Fibroblast of lung (primary cell): ENCODE results near the gene ARID1B. TPM values are rescaled to one million over a fixed set of nuclear protein-coding genes. Genes with fewer than 3 reads are reported as not detected.

Experiments
- DNase-seq, 2 donors: peaks; one replicate each; pipeline versions ENCODE4 v3.0.0 to v3.0.0-alpha.2; 2010; ENCODE audit warnings: low read depth in 2 of 2
- H2AFZ ChIP-seq: 2 replicates; pipeline ENCODE4 v1.5.1; 2012; ENCODE audit warnings: low read length, control low read depth, inconsistent platforms
- H3K27ac ChIP-seq: 2 replicates; pipeline ENCODE4 v1.5.1; 2011; ENCODE audit warnings: low read length, control low read depth; ENCODE audit not compliant: insufficient read depth
- H3K27me3 ChIP-seq: 2 replicates; pipeline ENCODE4 v1.5.1; 2011; ENCODE audit warnings: mild to moderate bottlenecking, low read length; ENCODE audit not compliant: control insufficient read depth, insufficient read depth
- H3K36me3 ChIP-seq: 2 replicates; pipeline ENCODE4 v1.5.1; 2011; ENCODE audit warnings: low read length; ENCODE audit not compliant: control insufficient read depth, insufficient read depth
- H3K4me1 ChIP-seq: 2 replicates; pipeline ENCODE4 v1.5.1; 2011; ENCODE audit warnings: low read length; ENCODE audit not compliant: control insufficient read depth, insufficient read depth; ENCODE audit errors: extremely low read depth
- H3K4me2 ChIP-seq: 2 replicates; pipeline ENCODE4 v1.5.1; 2011; ENCODE audit warnings: low read length, control low read depth; ENCODE audit not compliant: insufficient read depth; ENCODE audit errors: extremely low read depth
- H3K4me3 ChIP-seq, 4 experiments: fragments of 200-600 bp in 1 of 4; sonication (generic) in 1 of 4; replicated peaks in 1 of 4; 2 replicates each; pipeline ENCODE4 v1.5.1; 2011 to 2016; ENCODE audit warnings: low read length in 4 of 4, low read depth in 3 of 4, mild to moderate bottlenecking in 3 of 4, control low read depth in 2 of 4, inconsistent platforms in 1 of 4, mixed read lengths in 1 of 4; ENCODE audit not compliant: insufficient read depth in 1 of 4; ENCODE audit errors: control extremely low read depth in 1 of 4
- H3K79me2 ChIP-seq: 2 replicates; pipeline ENCODE4 v1.5.1; 2012; ENCODE audit warnings: mild to moderate bottlenecking, low read length, inconsistent platforms; ENCODE audit not compliant: control insufficient read depth, insufficient read depth
- H3K9ac ChIP-seq: 2 replicates; pipeline ENCODE4 v1.5.1; 2011; ENCODE audit warnings: mild to moderate bottlenecking, low read length, control low read depth; ENCODE audit not compliant: insufficient read depth
- H3K9me3 ChIP-seq: 2 replicates; pipeline ENCODE4 v1.5.1; 2012; ENCODE audit warnings: low read depth, low read length; ENCODE audit not compliant: control insufficient read depth, insufficient read depth
- H4K20me1 ChIP-seq: 2 replicates; pipeline ENCODE4 v1.5.1; 2011; ENCODE audit warnings: low read length; ENCODE audit not compliant: control insufficient read depth, insufficient read depth; ENCODE audit errors: extremely low read depth
- CTCF ChIP-seq, 2 donors: IDR thresholded peaks in 1 of 2; conservative IDR thresholded peaks in 1 of 2; 1 replicate in 1 of 2; 2 replicates in 1 of 2; pipeline ENCODE4 v1.5.1; 2011 to 2012; ENCODE audit warnings: low read length in 2 of 2, control low read depth in 1 of 2, inconsistent platforms in 1 of 2, low read depth in 1 of 2, mild to moderate bottlenecking in 1 of 2
- EZH2 ChIP-seq: IDR thresholded peaks from 2 replicates; pipeline ENCODE4 v1.5.1; 2012; ENCODE audit warnings: low read length, control low read depth, mild to moderate bottlenecking; ENCODE audit errors: missing control alignments
- polyA plus RNA-seq, 2 donors: library from polyadenylated mRNA; depleted of rRNA in 1 of 2; stranded (reverse) in 1 of 2; unstranded in 1 of 2; fragments of >200 nt; gene quantifications; 2 replicates each; pipeline ENCODE4 v1.2.1, GENCODE V29; 2011 to 2012; ENCODE audit warnings: missing spikeins in 1 of 2
- total RNA-seq: library from RNA; depleted of rRNA; stranded (reverse); fragments of >200 nt; gene quantifications from 2 replicates; pipeline ENCODE4 v1.2.1, GENCODE V29; 2014

The ARID1B gene
- total and polyA plus RNA-seq, 2 donors (not counting 1 experiment from before 2014, with no cell fraction given): 15.4 to 41.9 TPM

- TF ChIP-seq CTCF (conservative IDR thresholded peaks at IDR 0.05 in 1 of 2, IDR thresholded peaks at IDR 0.05 in 1 of 2; ENCODE audit: low read depth in 1 of 2, low read length in 2 of 2) (no peak), EZH2 (no peak)
- Histone ChIP-seq H3K4me3 (no peak overlapping the region), H3K27ac (no peak overlapping the region), H4K20me1 (no peaks in the 10 kb centered on the region), H2AFZ (no peak overlapping the region), H3K4me2 (no peak overlapping the region), H3K79me2 (peaks cover 37% of the 10 kb centered on the region), H3K9ac (no peak overlapping the region), H3K27me3 (no peaks in the 10 kb centered on the region), H3K9me3 (no peaks in the 10 kb centered on the region), H3K36me3 (no peaks in the 10 kb centered on the region), H3K4me1 (no peaks in the 10 kb centered on the region)
- DNase-seq: no peak
These were observed 85.5 kb downstream of the ARID1B start for GRCh38 chr6:156862711-156863110.

GRCh38 chr6:156863504-156863903, 86.3 kb downstream of the ARID1B start:
- Histone ChIP-seq H3K4me1 (no peaks in the 10 kb centered on the region), H3K27ac (no peak overlapping the region), H3K9ac (no peak overlapping the region), H3K4me3 (no peak overlapping the region), H3K36me3 (no peaks in the 10 kb centered on the region), H3K4me2 (no peak overlapping the region), H3K79me2 (peaks cover 43% of the 10 kb centered on the region), H3K9me3 (no peaks in the 10 kb centered on the region), H3K27me3 (no peaks in the 10 kb centered on the region), H4K20me1 (no peaks in the 10 kb centered on the region), H2AFZ (no peak overlapping the region)
- DNase-seq: no peak
- TF ChIP-seq CTCF (conservative IDR thresholded peaks at IDR 0.05 in 1 of 2, IDR thresholded peaks at IDR 0.05 in 1 of 2; ENCODE audit: low read depth in 1 of 2, low read length in 2 of 2) (no peak), EZH2 (no peak)

GRCh38 chr6:156864557-156864956, 87.4 kb downstream of the ARID1B start:
- Histone ChIP-seq H3K27me3 (no peaks in the 10 kb centered on the region), H3K9me3 (no peaks in the 10 kb centered on the region), H3K4me2 (no peak overlapping the region), H3K36me3 (no peaks in the 10 kb centered on the region), H3K27ac (no peak overlapping the region), H3K9ac (no peak overlapping the region), H2AFZ (no peak overlapping the region), H3K4me1 (no peaks in the 10 kb centered on the region), H4K20me1 (no peaks in the 10 kb centered on the region), H3K4me3 (no peak overlapping the region), H3K79me2 (peaks cover 42% of the 10 kb centered on the region)
- DNase-seq: peak in 1 of 2 donors; percentile 48
- no peak for TF ChIP-seq EZH2
- TF ChIP-seq CTCF (conservative IDR thresholded peaks at IDR 0.05 in 1 of 2, IDR thresholded peaks at IDR 0.05 in 1 of 2; ENCODE audit: low read depth in 1 of 2, low read length in 2 of 2): no peak
